GM21737 (cell line): Measurements from ENCODE around the gene FIGNL2.
"Not testable (repeated sequence)": the region's sequence is repeated elsewhere in the genome, so short reads cannot be mapped to it uniquely, and the experiment has no call there.

ENCODE experiments used
- ATAC-seq: cut with Tn5 transposase; IDR thresholded peaks from one replicate; pipeline ENCODE4 v1.9.1; 2021; ENCODE audit warnings: mild to moderate bottlenecking, moderate library complexity; ENCODE audit not compliant: unreplicated experiment

FIGNL2 gene

GRCh38 chr12:51836827-51837173 is 11.7 kb downstream of the FIGNL2 start:
- no peak for ATAC-seq

DNA sequence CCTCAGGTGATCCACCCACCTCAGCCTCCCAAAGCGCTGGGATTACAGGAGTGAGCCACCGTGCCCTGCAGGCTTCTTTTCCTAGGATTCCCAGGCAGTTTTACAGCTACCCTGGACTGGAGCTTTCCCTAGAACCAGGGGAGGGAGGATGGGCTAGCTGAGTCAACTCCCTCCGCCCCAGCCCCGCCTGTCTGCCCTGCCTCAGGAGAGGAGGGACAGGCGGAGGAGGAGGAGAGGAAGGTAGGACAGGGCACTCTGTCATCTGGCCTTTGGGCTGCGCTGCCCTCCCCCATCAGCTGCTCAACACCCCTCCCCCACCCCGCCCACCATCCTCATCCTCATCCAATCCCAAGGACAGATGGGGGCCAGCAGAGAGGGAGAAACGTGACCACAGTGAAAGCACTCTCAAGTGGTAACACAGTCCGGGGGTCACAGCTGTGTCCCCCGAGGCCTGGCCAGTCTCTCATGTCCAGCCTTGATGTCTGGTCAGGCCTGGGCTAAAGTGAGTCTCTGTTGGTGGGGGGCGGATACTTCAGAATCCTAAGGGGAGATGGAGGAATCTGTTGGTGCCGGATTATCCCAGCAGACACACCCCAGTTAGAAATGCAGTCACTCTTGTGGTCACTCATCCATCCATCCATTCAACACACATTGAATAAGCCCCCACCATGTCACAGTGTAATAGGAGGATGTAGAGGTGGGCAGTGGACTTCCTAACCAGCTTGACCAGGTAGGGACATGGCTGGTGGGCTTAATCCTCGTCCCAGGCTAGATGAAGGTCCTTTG is 12.3 kb downstream of the FIGNL2 start:
- no peak for ATAC-seq

DNA sequence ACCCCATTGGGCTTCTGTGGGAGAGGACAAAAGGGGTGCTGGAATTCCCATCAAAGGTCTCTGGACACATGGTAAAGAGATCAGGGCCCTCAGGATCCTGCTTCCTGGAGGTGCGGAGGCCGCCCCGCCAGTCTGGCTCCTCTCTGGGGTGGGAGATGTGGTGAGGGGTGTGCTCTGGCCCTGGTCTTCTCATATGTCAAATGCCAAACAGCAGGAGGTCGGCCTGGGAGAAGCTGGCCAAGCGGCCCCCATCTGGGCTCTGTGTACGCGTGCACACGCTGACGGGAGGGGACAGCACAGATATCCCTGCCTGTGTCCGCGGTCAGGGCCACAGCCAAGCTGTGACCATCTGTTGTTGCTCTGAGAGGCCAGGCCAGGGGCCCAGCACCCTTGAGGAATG is 14.1 kb downstream of the FIGNL2 start:
- ATAC-seq: no peak

DNA sequence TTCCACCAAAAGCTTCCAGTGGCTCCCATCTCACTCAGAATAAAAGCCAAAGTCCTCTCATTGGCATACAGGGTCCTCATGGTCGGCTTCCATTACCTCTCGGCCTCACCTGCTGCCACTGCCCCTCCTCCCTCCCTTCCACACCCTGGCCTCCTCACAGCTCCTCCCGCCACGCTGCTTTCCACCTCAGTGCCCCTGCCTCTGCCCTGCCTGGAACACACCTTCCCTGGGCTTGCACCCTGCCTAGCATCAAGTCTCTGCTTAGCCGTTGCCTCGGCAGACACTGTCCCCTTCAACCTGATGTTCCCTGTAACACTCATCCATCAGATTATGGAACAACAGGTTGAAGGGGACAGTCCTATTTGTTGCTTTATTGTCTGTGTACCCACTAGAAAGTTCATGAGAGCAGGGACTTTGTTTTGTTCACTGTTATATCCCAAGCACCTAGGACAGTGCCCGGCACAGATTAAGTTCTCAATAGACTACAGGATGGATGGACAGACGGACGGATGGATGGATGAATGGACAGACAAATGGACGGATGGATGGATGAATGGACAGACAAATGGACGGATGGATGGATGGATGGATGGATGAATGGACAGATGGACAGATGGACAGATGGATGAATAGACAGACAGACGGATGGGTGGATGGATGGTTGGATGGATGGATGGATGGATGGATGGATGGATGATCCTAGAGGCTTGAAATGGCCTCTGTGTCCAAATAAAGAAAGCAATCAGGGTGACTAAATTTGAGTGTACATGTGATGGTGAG is 14.9 kb downstream of the FIGNL2 start:
- ATAC-seq: no peak

GRCh38 chr12:51832354-51833107 is 16.0 kb downstream of the FIGNL2 start:
- no peak for ATAC-seq

GRCh38 chr12:51831817-51832216 is 16.7 kb downstream of the FIGNL2 start:
- ATAC-seq: not testable (repeated sequence)

DNA sequence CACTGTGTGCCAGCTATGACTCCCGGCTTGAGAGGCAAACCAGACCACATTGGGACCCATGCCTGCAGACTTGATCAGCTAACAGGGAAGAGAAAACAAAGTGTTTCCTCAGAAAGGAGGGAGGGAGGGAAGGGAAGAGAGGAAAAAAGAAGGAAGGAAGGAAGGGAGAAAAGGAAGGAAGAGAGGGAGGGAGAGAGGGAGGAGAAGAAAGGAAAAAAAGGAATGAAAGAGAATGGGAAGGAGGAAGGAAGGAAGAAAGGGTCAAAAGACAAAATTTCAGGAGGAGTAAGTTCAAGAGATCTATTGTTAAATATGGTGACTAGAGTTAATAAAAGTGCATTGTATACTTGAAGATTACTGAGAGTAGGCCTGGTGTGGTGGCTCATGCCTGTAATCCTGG is 18.9 kb downstream of the FIGNL2 start:
- no peak for ATAC-seq

- ATAC-seq: no peak
These were observed 19.5 kb downstream of the FIGNL2 start for GRCh38 chr12:51829011-51829481.

GRCh38 chr12:51827925-51828818 is 20.3 kb downstream of the FIGNL2 start:
- no peak for ATAC-seq

- no peak for ATAC-seq
These were observed 21.6 kb downstream of the FIGNL2 start for GRCh38 chr12:51826881-51827280.

GRCh38 chr12:51825216-51825615 is 23.3 kb downstream of the FIGNL2 start:
- ATAC-seq: no peak

DNA sequence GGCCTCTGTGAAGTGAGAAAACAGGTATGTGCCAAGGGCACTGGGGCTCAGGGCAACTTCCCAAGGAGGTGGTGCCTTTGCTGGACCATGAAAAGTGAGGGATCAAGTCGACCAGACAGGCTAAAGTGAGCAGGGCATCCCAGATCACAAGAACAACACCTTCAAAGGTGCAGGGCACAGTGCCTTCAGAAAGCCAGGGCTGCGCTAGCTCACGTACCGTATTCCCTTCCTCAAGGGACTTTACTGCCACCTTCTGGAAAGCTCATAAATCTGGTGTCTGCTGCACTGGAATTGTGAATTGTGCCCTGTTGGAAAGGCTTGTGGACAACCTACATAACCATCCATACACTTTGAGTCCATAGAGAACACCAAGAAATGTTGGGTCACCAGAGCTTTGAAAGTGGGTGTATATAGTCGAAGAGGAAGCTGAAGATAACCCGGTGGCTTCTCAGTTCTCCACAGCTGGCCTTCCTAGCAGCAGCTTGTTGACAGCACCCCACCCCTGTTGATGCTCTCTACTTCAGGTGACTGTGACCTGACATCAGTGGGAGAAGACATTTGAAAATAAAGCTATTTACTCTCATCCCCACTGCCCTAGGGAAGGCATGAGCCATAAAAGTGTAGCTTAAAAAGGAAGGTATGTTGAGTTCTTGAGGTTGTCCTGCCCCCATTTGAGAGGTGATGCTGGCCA is 24.5 kb downstream of the FIGNL2 start:
- ATAC-seq: no peak

- ATAC-seq: no peak
These were observed 25.6 kb downstream of the FIGNL2 start for GRCh38 chr12:51822956-51823355.

DNA sequence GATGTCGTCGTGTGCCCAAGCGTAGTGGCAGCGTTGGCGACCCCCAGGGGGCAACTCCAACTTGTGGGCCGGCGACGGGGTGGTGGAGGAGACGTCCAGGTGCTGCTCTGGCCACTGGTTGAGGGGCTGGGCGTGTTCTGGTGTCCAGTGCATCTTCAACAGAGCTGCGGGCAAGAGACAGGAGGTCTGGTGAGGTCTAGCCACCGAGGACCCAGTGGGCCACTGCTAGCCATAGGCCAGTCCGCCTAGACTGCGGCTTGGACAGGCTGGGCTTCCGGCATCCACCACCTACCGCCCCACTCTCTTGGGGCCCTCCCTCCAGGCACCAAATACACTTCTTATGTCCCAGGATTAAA is 26.3 kb downstream of the FIGNL2 start:
- no peak for ATAC-seq

- no peak for ATAC-seq
These were observed 26.9 kb downstream of the FIGNL2 start for GRCh38 chr12:51821440-51822260.

- no peak for ATAC-seq
These were observed 27.7 kb downstream of the FIGNL2 start for GRCh38 chr12:51820526-51821439.

GRCh38 chr12:51819736-51820525 is 28.6 kb downstream of the FIGNL2 start:
- no peak for ATAC-seq
